MM.1S (cell line): ENCODE data around the gene SNX1.

Experiments
- DNase-seq: peaks from one replicate; pipeline ENCODE4 v3.0.0-alpha.2; 2015
- H2AFZ ChIP-seq: fragments of 300-600 bp; sonication (generic); 2 replicates; pipeline ENCODE4 v1.6.0; 2016; ENCODE audit warnings: antibody characterized with exemption, low read length
- H3F3A ChIP-seq: fragments of 300-600 bp; sonication (generic); 2 replicates; pipeline ENCODE4 v1.6.1; 2016; ENCODE audit warnings: mild to moderate bottlenecking, antibody characterized with exemption, low read length, moderate library complexity, mixed read lengths; ENCODE audit not compliant: insufficient read depth
- H3K27ac ChIP-seq: fragments of 300-600 bp; sonication (generic); 2 replicates; pipeline ENCODE4 v1.5.1; 2016; ENCODE audit warnings: mild to moderate bottlenecking, low read length
- H3K27me3 ChIP-seq: fragments of 300-600 bp; sonication (generic); replicated peaks from 2 replicates; pipeline ENCODE4 v1.6.0; 2016; ENCODE audit warnings: low read length; ENCODE audit not compliant: insufficient read depth
- H3K36me3 ChIP-seq: fragments of 300-600 bp; sonication (generic); replicated peaks from 2 replicates; pipeline ENCODE4 v1.6.1; 2016; ENCODE audit warnings: mild to moderate bottlenecking, low read length, mixed read lengths; ENCODE audit not compliant: insufficient read depth
- H3K4me1 ChIP-seq: fragments of 300-600 bp; sonication (generic); 2 replicates; pipeline ENCODE4 v1.6.1; 2016; ENCODE audit warnings: low read length, mixed read lengths
- H3K4me2 ChIP-seq: fragments of 300-600 bp; sonication (generic); 2 replicates; pipeline ENCODE4 v1.6.0; 2016; ENCODE audit warnings: low read depth, low read length
- H3K4me3 ChIP-seq: fragments of 300-600 bp; sonication (generic); 2 replicates; pipeline ENCODE4 v1.5.1; 2016; ENCODE audit warnings: low read length, mixed read lengths
- H3K79me2 ChIP-seq: fragments of 300-600 bp; sonication (generic); 2 replicates; pipeline ENCODE4 v1.6.1; 2016; ENCODE audit warnings: mixed run types, low read length, mixed read lengths
- H3K9ac ChIP-seq: fragments of 300-600 bp; sonication (generic); 2 replicates; pipeline ENCODE4 v1.6.1; 2016; ENCODE audit warnings: low read length, mixed read lengths
- H3K9me2 ChIP-seq: fragments of 300-600 bp; sonication (generic); replicated peaks from 2 replicates; pipeline ENCODE4 v1.6.1; 2016; ENCODE audit warnings: mild to moderate bottlenecking, low read length, mixed read lengths; ENCODE audit not compliant: insufficient read depth
- H3K9me3 ChIP-seq: fragments of 300-600 bp; sonication (generic); replicated peaks from 2 replicates; pipeline ENCODE4 v1.6.1; 2016; ENCODE audit warnings: mild to moderate bottlenecking, low read length, mixed read lengths; ENCODE audit not compliant: insufficient read depth
- H4K20me1 ChIP-seq: fragments of 300-600 bp; sonication (generic); 2 replicates; pipeline ENCODE4 v1.6.1; 2016; ENCODE audit warnings: mild to moderate bottlenecking, low read length, moderate library complexity, mixed read lengths; ENCODE audit not compliant: insufficient read depth
- EZH2 ChIP-seq: fragments of 300-600 bp; sonication (generic); optimal IDR thresholded peaks from 2 replicates; pipeline ENCODE3; 2017; ENCODE audit warnings: low read depth, mild to moderate bottlenecking, antibody characterized with exemption, low read length, mixed read lengths
- EZH2phosphoT487 ChIP-seq: fragments of 300-600 bp; sonication (generic); IDR thresholded peaks from 2 replicates; pipeline ENCODE4 v1.6.1; 2018; ENCODE audit warnings: antibody characterized with exemption, low read length
- TF ChIP-seq, protein P1 (sequence below): fragments of 300-600 bp; sonication (generic); IDR thresholded peaks from 2 replicates; pipeline ENCODE4 v1.5.1; 2016; ENCODE audit warnings: antibody characterized with exemption, low read length, mixed read lengths

Gene SNX1

DNA sequence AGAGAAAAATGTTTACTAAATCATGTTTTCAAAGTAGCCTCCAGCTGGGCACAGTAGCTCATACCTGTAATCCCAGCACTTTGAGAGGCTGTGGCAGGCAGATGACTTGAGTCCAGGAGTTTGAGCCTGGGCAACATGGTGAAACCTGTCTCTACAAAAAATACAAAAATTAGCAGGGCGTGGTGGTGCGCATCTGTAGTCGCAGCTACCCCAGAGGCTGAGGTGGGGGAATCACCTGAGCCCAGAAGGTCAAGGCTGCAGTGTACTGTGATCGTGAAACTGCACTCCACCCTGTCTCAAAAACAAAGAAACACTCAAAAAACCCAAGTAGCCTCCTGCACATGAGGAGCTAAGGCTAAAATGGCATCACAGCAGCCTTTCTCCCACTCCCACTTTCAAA, 68.7 kb downstream of the SNX1 start:
- no peaks in the 10 kb centered on the region for H3K9me3 ChIP-seq
- H3K79me2 ChIP-seq = peaks cover 34% of the 10 kb centered on the region
- H3F3A ChIP-seq = peaks cover 15% of the 10 kb centered on the region; the same call in 1 of the 2 replicates
- H3K9me2 ChIP-seq = no peaks in the 10 kb centered on the region
- peaks cover 25% of the 10 kb centered on the region for H3K4me1 ChIP-seq
- peaks cover 9% of the 10 kb centered on the region; the same call in 1 of the 2 replicates for H3K36me3 ChIP-seq
- H4K20me1 ChIP-seq = peaks cover 5% of the 10 kb centered on the region; the same call in 1 of the 2 replicates
- peak overlapping the region; percentile 98; the same call in 1 of the 2 replicates for H2AFZ ChIP-seq
- H3K4me3 ChIP-seq = no peak overlapping the region
- no peak for DNase-seq
- H3K27ac ChIP-seq = no peak overlapping the region
- TF ChIP-seq EZH2phosphoT487 (no peak), EZH2 (no peak)
- TF ChIP-seq, protein P1, sequence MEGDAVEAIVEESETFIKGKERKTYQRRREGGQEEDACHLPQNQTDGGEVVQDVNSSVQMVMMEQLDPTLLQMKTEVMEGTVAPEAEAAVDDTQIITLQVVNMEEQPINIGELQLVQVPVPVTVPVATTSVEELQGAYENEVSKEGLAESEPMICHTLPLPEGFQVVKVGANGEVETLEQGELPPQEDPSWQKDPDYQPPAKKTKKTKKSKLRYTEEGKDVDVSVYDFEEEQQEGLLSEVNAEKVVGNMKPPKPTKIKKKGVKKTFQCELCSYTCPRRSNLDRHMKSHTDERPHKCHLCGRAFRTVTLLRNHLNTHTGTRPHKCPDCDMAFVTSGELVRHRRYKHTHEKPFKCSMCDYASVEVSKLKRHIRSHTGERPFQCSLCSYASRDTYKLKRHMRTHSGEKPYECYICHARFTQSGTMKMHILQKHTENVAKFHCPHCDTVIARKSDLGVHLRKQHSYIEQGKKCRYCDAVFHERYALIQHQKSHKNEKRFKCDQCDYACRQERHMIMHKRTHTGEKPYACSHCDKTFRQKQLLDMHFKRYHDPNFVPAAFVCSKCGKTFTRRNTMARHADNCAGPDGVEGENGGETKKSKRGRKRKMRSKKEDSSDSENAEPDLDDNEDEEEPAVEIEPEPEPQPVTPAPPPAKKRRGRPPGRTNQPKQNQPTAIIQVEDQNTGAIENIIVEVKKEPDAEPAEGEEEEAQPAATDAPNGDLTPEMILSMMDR = no peak
- H3K27me3 ChIP-seq = no peaks in the 10 kb centered on the region
- no peak overlapping the region for H3K4me2 ChIP-seq
- no peak overlapping the region for H3K9ac ChIP-seq

- TF ChIP-seq, protein P1 = no peak
- TF ChIP-seq EZH2 (no peak), EZH2phosphoT487 (no peak)
- Histone ChIP-seq H3K4me3 (no peak overlapping the region), H3K4me1 (peaks cover 16% of the 10 kb centered on the region), H4K20me1 (no peaks in the 10 kb centered on the region), H3K9ac (no peak overlapping the region), H3K27ac (no peak overlapping the region), H3K36me3 (no peaks in the 10 kb centered on the region), H3K27me3 (no peaks in the 10 kb centered on the region), H3K4me2 (no peak overlapping the region), H2AFZ (no peak overlapping the region), H3F3A (peaks cover 15% of the 10 kb centered on the region; the same call in 1 of the 2 replicates), H3K9me3 (no peaks in the 10 kb centered on the region), H3K79me2 (peaks cover 15% of the 10 kb centered on the region), H3K9me2 (no peaks in the 10 kb centered on the region)
- no peak for DNase-seq
Measured at GRCh38 chr15:64166102-64166890, 70.5 kb downstream of the SNX1 start.

DNA sequence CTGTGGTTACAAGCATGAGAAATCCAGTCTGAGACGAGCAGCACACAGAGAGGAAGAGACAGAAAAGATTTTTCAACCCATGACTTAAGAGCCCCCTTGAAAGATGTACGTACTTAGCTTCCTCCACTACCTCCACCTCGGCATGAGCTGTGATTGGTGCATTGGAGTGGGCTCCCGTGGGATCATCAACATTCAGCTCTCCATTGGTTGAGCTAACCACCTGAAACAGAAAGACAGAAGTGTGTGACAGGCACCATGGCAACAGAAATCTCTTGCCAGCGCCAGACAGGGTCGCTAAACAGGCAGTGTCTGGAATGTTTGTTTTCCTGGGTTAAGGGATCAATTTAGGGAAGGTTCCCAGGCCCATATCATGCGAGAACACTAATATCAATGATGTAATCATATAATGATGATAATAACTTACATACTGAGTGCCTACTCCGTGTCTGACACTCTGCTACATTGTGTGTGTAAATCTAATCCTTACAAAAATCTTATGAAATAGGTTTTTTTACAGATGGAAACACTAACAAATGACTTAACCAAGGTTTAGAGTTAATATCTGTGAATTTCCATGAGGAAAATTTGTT, 84.5 kb downstream of the SNX1 start:
- Histone ChIP-seq H3K9ac (no peak overlapping the region), H3K9me2 (no peaks in the 10 kb centered on the region), H3K27me3 (no peaks in the 10 kb centered on the region), H3K27ac (no peak overlapping the region), H3K4me3 (no peak overlapping the region), H3K4me2 (no peak overlapping the region), H3K4me1 (no peaks in the 10 kb centered on the region), H4K20me1 (no peaks in the 10 kb centered on the region), H3K9me3 (no peaks in the 10 kb centered on the region), H3K79me2 (no peaks in the 10 kb centered on the region), H2AFZ (no peak overlapping the region), H3F3A (no peaks in the 10 kb centered on the region), H3K36me3 (no peaks in the 10 kb centered on the region)
- DNase-seq = no peak
- TF ChIP-seq, protein P1 = no peak
- TF ChIP-seq EZH2 (no peak), EZH2phosphoT487 (no peak)
